HepG2 (cell line): Measurements from ENCODE around the gene NKD1. TPM values are rescaled to one million over a fixed set of nuclear protein-coding genes. Genes with fewer than 3 reads are reported as not detected.

ENCODE experiments used
- ARID3A ChIP-seq: IDR thresholded peaks from 2 replicates; pipeline ENCODE4 v1.6.1; 2012; ENCODE audit warnings: low read depth, low read length, improper control_type of control experiment
- ARNT ChIP-seq: fragments of 450-650 bp; IDR thresholded peaks from 2 replicates; pipeline ENCODE4 v1.6.1; 2017
- ATAD3A ChIP-seq: sonication (generic); formaldehyde crosslinking; IDR thresholded peaks from 2 replicates; pipeline ENCODE4 v1.4.0; 2020; ENCODE audit warnings: missing genetic modification reagents
- HNRNPH1 ChIP-seq: fragments of 200-400 bp; formaldehyde crosslinking; optimal IDR thresholded peaks from 2 replicates; pipeline ENCODE3; 2017; ENCODE audit warnings: mild to moderate bottlenecking, low read depth, low read length
- LRRFIP1 ChIP-seq: sonication (generic); formaldehyde crosslinking; conservative IDR thresholded peaks from 2 replicates; pipeline ENCODE4 v1.4.0; 2020; ENCODE audit warnings: missing genetic modification reagents
- MBD4 ChIP-seq: IDR thresholded peaks from 2 replicates; pipeline ENCODE4 v1.6.1; 2012; ENCODE audit warnings: low read length, inconsistent platforms, borderline replicate concordance
- MED1 ChIP-seq: sonication (generic); formaldehyde crosslinking; IDR thresholded peaks from 2 replicates; pipeline ENCODE4 v1.4.0; 2020; ENCODE audit warnings: missing genetic modification reagents
- MEF2D ChIP-seq: sonication (generic); formaldehyde crosslinking; IDR thresholded peaks from 2 replicates; pipeline ENCODE4 v1.5.1; 2020; ENCODE audit warnings: mild to moderate bottlenecking, missing genetic modification reagents
- MXD4 ChIP-seq: IDR thresholded peaks from 2 replicates; pipeline ENCODE4 v1.6.1; 2016; ENCODE audit warnings: mild to moderate bottlenecking, missing biosample characterization, missing genetic modification reagents
- PITX1 ChIP-seq: sonication (generic); formaldehyde crosslinking; IDR thresholded peaks from 2 replicates; pipeline ENCODE4 v1.5.1; 2020; ENCODE audit warnings: mild to moderate bottlenecking, missing genetic modification reagents
- ZKSCAN1 ChIP-seq: fragments of 150-350 bp; IDR thresholded peaks from 2 replicates; pipeline ENCODE4 v1.6.1; 2014; ENCODE audit warnings: low read length
- ZNF567 ChIP-seq: sonication (generic); formaldehyde crosslinking; IDR thresholded peaks from 2 replicates; pipeline ENCODE4 v1.8.1; 2023; ENCODE audit warnings: mild to moderate bottlenecking, missing genetic modification reagents, borderline replicate concordance
- ZNF709 ChIP-seq: sonication (generic); formaldehyde crosslinking; IDR thresholded peaks from 2 replicates; pipeline ENCODE4 v1.5.0; 2020; ENCODE audit warnings: mild to moderate bottlenecking, missing genetic modification reagents
- ZNF746 ChIP-seq: sonication (generic); formaldehyde crosslinking; IDR thresholded peaks from 2 replicates; pipeline ENCODE4 v1.8.0; 2022; ENCODE audit warnings: mild to moderate bottlenecking, missing genetic modification reagents
- ZNF761 ChIP-seq: sonication (generic); formaldehyde crosslinking; conservative IDR thresholded peaks from 2 replicates; pipeline ENCODE4 v1.4.0; 2020; ENCODE audit warnings: mild to moderate bottlenecking, missing genetic modification reagents
- ZSCAN5A ChIP-seq: sonication (generic); formaldehyde crosslinking; IDR thresholded peaks from 2 replicates; pipeline ENCODE4 v1.8.0; 2022; ENCODE audit warnings: mild to moderate bottlenecking, missing genetic modification reagents, borderline replicate concordance
- polyA plus RNA-seq, 8 experiments: library from polyadenylated mRNA; depleted of rRNA in 3 of 8; stranded (reverse) in 7 of 8; unstranded in 1 of 8; fragments of >200 nt; fragmentation: Illumina TruSeq in 4 of 8; extraction: Trizol in 4 of 8; gene quantifications; 2 replicates each; pipeline versions ENCODE4 v1.2.1 to v1.2.3, GENCODE V29; 2011 to 2016; ENCODE audit warnings: low read depth in 4 of 8, missing spikeins in 1 of 8, mixed read lengths in 1 of 8; ENCODE audit not compliant: insufficient read depth in 1 of 8
- total RNA-seq, 5 experiments: library from RNA; depleted of rRNA; stranded (reverse); fragments of >200 nt; fragmentation: Illumina TruSeq; extraction: Trizol; gene quantifications; 2 replicates each; pipeline ENCODE4 v1.2.3, GENCODE V29; 2016; ENCODE audit warnings: low read depth in 1 of 5
- TF ChIP-seq, protein P1 (sequence below): sonication (generic); formaldehyde crosslinking; IDR thresholded peaks from 2 replicates; pipeline ENCODE4 v1.4.0; 2020; ENCODE audit warnings: mild to moderate bottlenecking, missing genetic modification reagents, borderline replicate concordance
- TF ChIP-seq, protein P2 (sequence below): sonication (generic); formaldehyde crosslinking; IDR thresholded peaks from 2 replicates; pipeline ENCODE4 v1.4.0; 2020; ENCODE audit warnings: mild to moderate bottlenecking, missing genetic modification reagents

The NKD1 gene
- total and polyA plus RNA-seq, 2 of the 13 experiments (the other 11 are each of a cell fraction or from before 2014, with no cell fraction given): 70.4 to 121 TPM

GRCh38 chr16:50667497-50668367, 119.5 kb downstream of the NKD1 start (continued):
- TF ChIP-seq MBD4 (no peak), ARID3A (no peak), ATAD3A (CRISPR knock-in tag) (no peak), LRRFIP1 (no peak), ZNF567 (CRISPR knock-in tag) (0 out of 2 replicates have a peak, but pooled peaks have one; percentile 48), PITX1 (CRISPR knock-in tag) (no peak), ZNF746 (CRISPR knock-in tag) (no peak), ZKSCAN1 (no peak), ZNF709 (CRISPR knock-in tag) (no peak), HNRNPH1 (no peak), MED1 (no peak), MXD4 (CRISPR knock-in tag) (no peak), ARNT (no peak), ZNF761 (CRISPR knock-in tag) (0 out of 2 replicates have a peak, but pooled peaks have one; percentile 35), MEF2D (CRISPR knock-in tag) (no peak), ZSCAN5A (no peak)
- TF ChIP-seq, protein P1, sequence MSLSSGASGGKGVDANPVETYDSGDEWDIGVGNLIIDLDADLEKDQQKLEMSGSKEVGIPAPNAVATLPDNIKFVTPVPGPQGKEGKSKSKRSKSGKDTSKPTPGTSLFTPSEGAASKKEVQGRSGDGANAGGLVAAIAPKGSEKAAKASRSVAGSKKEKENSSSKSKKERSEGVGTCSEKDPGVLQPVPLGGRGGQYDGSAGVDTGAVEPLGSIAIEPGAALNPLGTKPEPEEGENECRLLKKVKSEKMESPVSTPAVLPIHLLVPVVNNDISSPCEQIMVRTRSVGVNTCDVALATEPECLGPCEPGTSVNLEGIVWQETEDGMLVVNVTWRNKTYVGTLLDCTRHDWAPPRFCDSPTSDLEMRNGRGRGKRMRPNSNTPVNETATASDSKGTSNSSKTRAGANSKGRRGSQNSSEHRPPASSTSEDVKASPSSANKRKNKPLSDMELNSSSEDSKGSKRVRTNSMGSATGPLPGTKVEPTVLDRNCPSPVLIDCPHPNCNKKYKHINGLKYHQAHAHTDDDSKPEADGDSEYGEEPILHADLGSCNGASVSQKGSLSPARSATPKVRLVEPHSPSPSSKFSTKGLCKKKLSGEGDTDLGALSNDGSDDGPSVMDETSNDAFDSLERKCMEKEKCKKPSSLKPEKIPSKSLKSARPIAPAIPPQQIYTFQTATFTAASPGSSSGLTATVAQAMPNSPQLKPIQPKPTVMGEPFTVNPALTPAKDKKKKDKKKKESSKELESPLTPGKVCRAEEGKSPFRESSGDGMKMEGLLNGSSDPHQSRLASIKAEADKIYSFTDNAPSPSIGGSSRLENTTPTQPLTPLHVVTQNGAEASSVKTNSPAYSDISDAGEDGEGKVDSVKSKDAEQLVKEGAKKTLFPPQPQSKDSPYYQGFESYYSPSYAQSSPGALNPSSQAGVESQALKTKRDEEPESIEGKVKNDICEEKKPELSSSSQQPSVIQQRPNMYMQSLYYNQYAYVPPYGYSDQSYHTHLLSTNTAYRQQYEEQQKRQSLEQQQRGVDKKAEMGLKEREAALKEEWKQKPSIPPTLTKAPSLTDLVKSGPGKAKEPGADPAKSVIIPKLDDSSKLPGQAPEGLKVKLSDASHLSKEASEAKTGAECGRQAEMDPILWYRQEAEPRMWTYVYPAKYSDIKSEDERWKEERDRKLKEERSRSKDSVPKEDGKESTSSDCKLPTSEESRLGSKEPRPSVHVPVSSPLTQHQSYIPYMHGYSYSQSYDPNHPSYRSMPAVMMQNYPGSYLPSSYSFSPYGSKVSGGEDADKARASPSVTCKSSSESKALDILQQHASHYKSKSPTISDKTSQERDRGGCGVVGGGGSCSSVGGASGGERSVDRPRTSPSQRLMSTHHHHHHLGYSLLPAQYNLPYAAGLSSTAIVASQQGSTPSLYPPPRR: 0 out of 2 replicates have a peak, but pooled peaks have one; percentile 19
- TF ChIP-seq, protein P2, sequence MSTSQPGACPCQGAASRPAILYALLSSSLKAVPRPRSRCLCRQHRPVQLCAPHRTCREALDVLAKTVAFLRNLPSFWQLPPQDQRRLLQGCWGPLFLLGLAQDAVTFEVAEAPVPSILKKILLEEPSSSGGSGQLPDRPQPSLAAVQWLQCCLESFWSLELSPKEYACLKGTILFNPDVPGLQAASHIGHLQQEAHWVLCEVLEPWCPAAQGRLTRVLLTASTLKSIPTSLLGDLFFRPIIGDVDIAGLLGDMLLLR (CRISPR knock-in tag): no peak
